Psoas muscle (tissue), 8 donors: ENCODE measurements around the gene UFD1. TPM values are rescaled to one million over a fixed set of nuclear protein-coding genes. Genes with fewer than 3 reads are reported as not detected.
A peak's percentile ranks its signal among the peaks of the same experiment; 100 is the strongest.

Source experiments
- ATAC-seq, 4 donors: fragments of 200-7000 bp; cut with Tn5 transposase; one replicate each; pipeline ENCODE4 v1.9.1; 2020; ENCODE audit warnings: moderate library complexity in 3 of 4, mild to moderate bottlenecking in 2 of 4
- DNase-seq, 2 donors: peaks; one replicate each; pipeline ENCODE4 v3.0.0-alpha.2; 2020
- H3K27ac ChIP-seq: fragments of 200-600 bp; one replicate; pipeline ENCODE4 v1.8.0; 2022
- H3K27me3 ChIP-seq, 3 donors: fragments of 200-600 bp in 1 of 3; one replicate each; pipeline versions ENCODE4 v1.6.1 to v1.8.0; 2013 to 2022; ENCODE audit warnings: low read length in 2 of 3, mild to moderate bottlenecking in 2 of 3, moderate library complexity in 1 of 3; ENCODE audit not compliant: insufficient read depth in 3 of 3
- H3K36me3 ChIP-seq, 2 donors: fragments of 200-600 bp in 1 of 2; one replicate each; pipeline versions ENCODE4 v1.6.1 to v1.8.0; 2013 to 2022; ENCODE audit warnings: low read depth in 1 of 2, mild to moderate bottlenecking in 1 of 2, moderate library complexity in 1 of 2; ENCODE audit not compliant: insufficient read depth in 1 of 2
- H3K4me1 ChIP-seq: fragments of 200-600 bp; one replicate; pipeline ENCODE4 v1.8.0; 2022
- H3K4me3 ChIP-seq: fragments of 200-600 bp; one replicate; pipeline ENCODE4 v1.8.0; 2022; ENCODE audit warnings: mild to moderate bottlenecking
- H3K9me3 ChIP-seq: fragments of 200-600 bp; one replicate; pipeline ENCODE4 v1.8.0; 2022
- CTCF ChIP-seq: fragments of 200-600 bp; IDR thresholded peaks from one replicate; pipeline ENCODE4 v1.8.0; 2022; ENCODE audit warnings: antibody characterized with exemption
- WGBS, 3 donors: extraction: QIAGEN DNeasy Blood & Tissue Kit; methylation state at CpG; one replicate each; pipeline versions ENCODE4 v1.1.6 to v1.1.7; 2013; 5-methylcytosine and 5-hydroxymethylcytosine counted together
- intact Hi-C, 2 donors: fragments of 100-400 bp; cut with DNase I; formaldehyde crosslinking; loops; one replicate each; pipeline versions ENCODE4 v1.11.0 to v1.14.2; 2022
- polyA plus RNA-seq, 3 donors: library from polyadenylated mRNA; stranded (reverse); fragments of 200-250 nt; gene quantifications; one replicate each; pipeline ENCODE4 v1.2.3, GENCODE V29; 2013
- total RNA-seq, 4 donors: library from RNA; stranded (reverse); fragmentation: NEBNext Ultra II Directional in 2 of 4; extraction: Animal tissue kit (Norgen Biotek cat#: 25700) in 2 of 4; gene quantifications; one replicate each; pipeline versions ENCODE4 v1.2.1 to v1.2.4, GENCODE V29; 2021 to 2023
- donor health status: healthy with polysubstance abuse.
- donor health status: DM: no; HTN: no; CAD: no; lungs with moderate emphysema.
- donor health status: Bipolar disorder and iron deficiency.
- donor health status: healthy.
- donor health status: DM: yes; HTN: yes; CAD: no.
- donor health status: DM: no; HTN: no; CAD: no.
- donor health status: DM: no; HTN: no; CAD: no.
- donor health status: DM: yes; HTN: yes; CAD: no.

UFD1 gene
- total and polyA plus RNA-seq, 7 donors: 44.3 to 226 (median 79.6) TPM

- TF ChIP-seq CTCF: no peak
- WGBS, 3 donors: 1% methylated on average over 23 to 31 of the region's 31 CpGs
- intact Hi-C loops: loop anchor here (5.0 to 10.0 kb wide), 2 partner anchors 36 to 183 kb away; partner anchors contain the start of gene CLTCL1 (in 1 of the 2)
- peak in 1 of 4 donors; percentile 6 for ATAC-seq
- H3K4me1 ChIP-seq: peaks cover 47% of the 10 kb centered on the region
- no peak for DNase-seq
- peaks cover 0 to 23% of the 10 kb centered on the region in 2 donors for H3K36me3 ChIP-seq
- H3K9me3 ChIP-seq: no peaks in the 10 kb centered on the region
- peak overlapping the region; percentile 84 for H3K4me3 ChIP-seq
- peak overlapping the region; percentile 97 for H3K27ac ChIP-seq
- no peaks in the 10 kb centered on the region for H3K27me3 ChIP-seq
Measured at GRCh38 chr22:19478045-19478900, 720 bp downstream of the UFD1 start.

- intact Hi-C loops: loop anchor here (5.0 to 10.0 kb wide), 2 partner anchors 35 to 183 kb away; partner anchors contain the start of gene CLTCL1 (in 1 of the 2)
- WGBS, 3 donors: 23 to 30% (median 29%) methylated on average over 5 of the region's 5 CpGs
- peak overlapping the region; percentile 84 for H3K4me3 ChIP-seq
- TF ChIP-seq CTCF: no peak
- no peaks in the 10 kb centered on the region for H3K9me3 ChIP-seq
- H3K36me3 ChIP-seq: peaks cover 3 to 31% of the 10 kb centered on the region in 2 donors
- H3K27me3 ChIP-seq: no peaks in the 10 kb centered on the region
- peak overlapping the region; percentile 97 for H3K27ac ChIP-seq
- DNase-seq (no peak), ATAC-seq (no peak)
- H3K4me1 ChIP-seq: peaks cover 52% of the 10 kb centered on the region
Measured at GRCh38 chr22:19477321-19478044, 1.5 kb downstream of the UFD1 start.

- no peak for TF ChIP-seq CTCF
- WGBS, 3 donors: 60 to 76% (median 69%) methylated on average over 3 of the region's 3 CpGs
- ATAC-seq (no peak), DNase-seq (no peak)
- no peaks in the 10 kb centered on the region for H3K27me3 ChIP-seq
- intact Hi-C loops: loop anchor here (5.0 to 10.0 kb wide), 2 partner anchors 34 to 181 kb away; partner anchors contain the start of gene CLTCL1 (in 1 of the 2)
- peak overlapping the region; percentile 97 for H3K27ac ChIP-seq
- peaks cover 6 to 46% of the 10 kb centered on the region in 2 donors for H3K36me3 ChIP-seq
- H3K9me3 ChIP-seq: no peaks in the 10 kb centered on the region
- H3K4me1 ChIP-seq: peaks cover 52% of the 10 kb centered on the region
- no peak overlapping the region for H3K4me3 ChIP-seq
Measured at GRCh38 chr22:19476023-19476422, 3.0 kb downstream of the UFD1 start.

GRCh38 chr22:19473578-19473977 is 5.4 kb downstream of the UFD1 start:
- Histone ChIP-seq H3K27ac (peak overlapping the region; percentile 54), H3K4me1 (peaks cover 46% of the 10 kb centered on the region), H3K36me3 (peaks cover 13 to 70% of the 10 kb centered on the region in 2 donors), H3K4me3 (no peak overlapping the region), H3K9me3 (no peaks in the 10 kb centered on the region), H3K27me3 (no peaks in the 10 kb centered on the region)
- 45 to 71% (median 61%) methylated on average over 3 of the region's 3 CpGs for WGBS, 3 donors
- peak; percentile 67 to 89 for DNase-seq
- intact Hi-C loops: loop anchor here in 1 of 2 donors (10.0 kb wide), 1 partner anchor 179 kb away; the partner anchor contains the start of gene CLTCL1
- TF ChIP-seq CTCF: peak; percentile 20
- peak; percentile 84 to 92 (median 86) for ATAC-seq
